CMK (cell line): Measurements from ENCODE around the gene ZNF594.
"Not testable (repeated sequence)": the region's sequence is repeated elsewhere in the genome, so short reads cannot be mapped to it uniquely, and the experiment has no call there.

Source experiments
- DNase-seq: peaks from one replicate; pipeline ENCODE4 v3.0.0-alpha.2; 2010; ENCODE audit warnings: low read depth

Gene ZNF594

DNA sequence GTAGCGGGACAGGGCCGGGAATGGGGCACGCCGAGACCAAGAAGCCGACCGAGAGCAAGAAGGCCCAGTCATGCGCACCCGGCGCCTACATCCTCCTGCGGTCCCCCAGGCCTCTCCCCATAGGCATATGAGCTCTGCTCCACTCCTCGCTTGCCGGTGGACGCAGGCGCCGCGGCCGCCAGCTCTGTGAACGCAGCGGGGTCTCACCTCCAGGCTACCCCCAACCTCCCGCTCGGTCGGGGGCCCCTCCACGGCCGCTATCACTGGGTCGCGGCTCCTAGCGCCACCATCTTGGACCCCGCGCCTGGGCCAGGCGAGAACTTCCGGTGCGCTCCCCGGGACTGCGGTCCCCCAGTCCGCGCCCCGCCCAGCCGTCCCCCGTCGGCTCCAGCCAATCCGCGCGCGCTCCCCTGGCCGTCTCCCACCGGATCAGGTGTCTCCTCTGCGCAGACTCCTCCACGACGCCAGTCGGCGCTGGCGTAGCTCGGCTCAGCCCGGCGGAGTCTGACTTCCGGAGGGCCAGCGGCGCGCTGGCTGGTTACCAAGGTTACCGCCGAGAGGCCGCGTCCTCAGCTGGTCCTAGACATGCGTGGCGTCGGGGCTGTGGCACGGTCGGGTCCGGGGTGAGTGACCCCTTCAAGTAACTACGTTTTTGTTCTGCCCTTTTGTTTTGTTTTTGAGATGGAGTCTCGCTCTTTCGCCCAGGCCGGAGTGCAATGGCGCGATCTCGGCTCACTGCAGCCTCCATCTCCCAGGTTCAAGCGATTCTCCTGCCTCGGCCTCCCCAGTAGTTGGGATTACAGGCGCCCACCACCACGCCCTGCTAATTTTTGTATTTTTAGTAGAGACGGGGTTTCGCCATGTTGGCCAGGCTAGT, at the start of gene ZNF594:
Gene ZNF594 (minus strand): TSS at position 328 of the 877 bp plus-strand sequence. CDS start 7,612 bp downstream, outside the sequence.
- DNase-seq, result peak; percentile 74

GRCh38 chr17:5239769-5240168, 48.1 kb upstream of the ZNF594 start:
- not testable (repeated sequence) for DNase-seq

DNA sequence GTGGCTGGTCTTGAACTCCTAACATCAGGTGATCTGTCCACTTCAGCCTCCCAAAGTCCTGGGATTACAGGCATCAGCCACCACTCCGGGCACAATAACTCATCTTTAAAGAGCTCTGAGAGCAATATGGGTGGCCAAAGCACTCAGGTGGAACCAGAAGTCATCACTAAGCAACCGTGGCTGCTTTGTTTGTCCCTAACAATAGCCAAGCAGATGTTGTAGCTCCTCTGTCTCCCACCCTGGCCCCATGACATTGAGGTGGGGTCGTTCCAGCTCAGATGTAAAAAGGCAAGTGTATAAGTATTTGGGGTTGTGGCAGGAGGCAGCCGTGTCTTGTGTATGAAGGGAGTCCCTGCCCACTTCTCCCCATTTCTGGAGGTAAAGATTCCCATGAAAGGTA, 46.7 kb upstream of the ZNF594 start:
- DNase-seq, result no peak

DNA sequence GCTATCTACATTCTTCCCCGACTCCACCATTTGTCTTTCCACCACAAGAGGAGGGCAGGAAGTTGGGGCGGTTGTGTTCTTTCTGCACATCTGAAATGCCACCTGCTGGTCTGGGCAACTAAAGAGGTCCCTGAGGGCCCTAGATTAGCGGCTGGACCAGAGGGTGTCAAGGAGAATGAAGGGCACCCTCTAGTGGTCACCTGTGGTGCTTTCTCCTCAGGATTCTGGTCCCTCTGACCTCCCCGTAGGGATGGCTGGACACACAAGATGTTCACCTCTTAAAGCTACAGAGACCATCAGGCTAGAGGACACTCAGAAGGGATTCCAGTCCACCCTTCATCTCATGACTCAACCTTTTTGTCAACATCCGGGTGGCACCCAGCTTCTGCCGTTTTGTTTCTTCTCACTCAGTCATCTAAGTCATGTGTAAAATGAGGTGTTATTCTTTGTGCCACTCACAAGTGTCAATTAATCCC, 45.9 kb upstream of the ZNF594 start:
- peak; percentile 46 for DNase-seq

- DNase-seq, result no peak
These were observed 45.4 kb upstream of the ZNF594 start for GRCh38 chr17:5236938-5237540.

DNA sequence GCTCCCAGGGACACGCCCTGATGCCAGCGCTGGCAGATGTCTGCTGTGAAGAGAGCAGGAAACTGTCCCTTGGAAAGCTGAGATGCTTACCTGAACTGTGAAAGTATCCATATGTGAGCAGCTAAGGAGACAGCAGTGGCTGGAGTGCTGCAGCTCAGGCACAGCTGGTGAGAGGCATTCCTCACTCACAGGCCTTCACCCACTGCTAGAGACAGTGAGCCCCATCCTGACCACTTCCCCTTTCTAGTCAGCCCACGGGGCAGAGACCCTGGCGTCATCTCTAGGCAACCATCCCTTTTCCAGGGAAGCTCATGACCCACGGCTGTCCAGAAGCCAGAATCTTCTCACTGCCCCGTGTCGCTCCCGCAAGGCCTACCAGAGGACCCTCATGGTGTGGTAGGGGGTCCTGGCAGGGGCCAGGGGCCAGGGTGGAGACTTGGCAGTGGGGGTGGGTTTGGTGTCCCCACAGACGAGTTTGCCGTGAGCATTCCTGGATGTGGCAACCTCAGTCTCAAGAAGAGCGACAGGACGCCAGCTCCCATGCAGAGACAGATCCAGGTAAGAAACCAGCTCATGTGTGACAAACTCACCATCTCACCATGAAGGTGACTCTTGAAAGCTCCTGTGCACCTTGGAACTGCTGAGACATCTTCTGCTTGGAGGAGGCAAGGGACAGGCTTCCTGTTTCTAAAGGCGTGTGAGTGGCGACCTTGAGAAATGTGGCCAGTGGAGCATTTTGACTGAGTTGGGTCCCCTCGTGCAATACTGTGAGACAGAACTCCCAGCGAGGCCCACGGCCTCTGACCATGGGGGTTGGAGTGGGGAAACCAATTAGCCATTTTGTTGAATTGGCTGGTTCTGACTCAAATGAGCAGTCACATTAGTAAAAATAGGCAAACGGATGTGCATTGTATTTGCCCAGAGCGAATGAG, 43.2 kb upstream of the ZNF594 start, which contains the start of gene SCIMP:
Gene SCIMP (minus strand): TSS at position 216 of the 932 bp plus-strand sequence. CDS start 105 bp downstream, at position 111.
- no peak for DNase-seq

DNA sequence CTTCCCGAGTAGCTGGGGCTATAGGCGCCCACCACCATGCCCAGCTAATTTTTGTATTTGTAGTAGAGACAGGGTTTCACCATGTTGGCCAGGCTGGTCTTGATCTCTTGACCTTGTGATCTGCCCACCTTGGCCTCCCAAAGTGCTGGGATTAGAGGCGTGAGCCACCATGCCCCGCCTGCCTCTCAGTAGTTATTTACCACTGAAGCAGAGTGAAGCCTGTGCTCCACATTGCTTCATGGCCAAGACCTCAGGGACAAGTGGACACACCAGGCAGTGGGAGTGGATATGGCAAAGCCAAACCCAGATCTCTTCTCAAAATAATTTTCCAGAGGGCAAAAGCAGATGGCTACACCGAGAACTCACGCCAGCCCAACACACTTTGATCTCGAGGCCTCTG, 41.8 kb upstream of the ZNF594 start:
- not testable (repeated sequence) for DNase-seq

DNA sequence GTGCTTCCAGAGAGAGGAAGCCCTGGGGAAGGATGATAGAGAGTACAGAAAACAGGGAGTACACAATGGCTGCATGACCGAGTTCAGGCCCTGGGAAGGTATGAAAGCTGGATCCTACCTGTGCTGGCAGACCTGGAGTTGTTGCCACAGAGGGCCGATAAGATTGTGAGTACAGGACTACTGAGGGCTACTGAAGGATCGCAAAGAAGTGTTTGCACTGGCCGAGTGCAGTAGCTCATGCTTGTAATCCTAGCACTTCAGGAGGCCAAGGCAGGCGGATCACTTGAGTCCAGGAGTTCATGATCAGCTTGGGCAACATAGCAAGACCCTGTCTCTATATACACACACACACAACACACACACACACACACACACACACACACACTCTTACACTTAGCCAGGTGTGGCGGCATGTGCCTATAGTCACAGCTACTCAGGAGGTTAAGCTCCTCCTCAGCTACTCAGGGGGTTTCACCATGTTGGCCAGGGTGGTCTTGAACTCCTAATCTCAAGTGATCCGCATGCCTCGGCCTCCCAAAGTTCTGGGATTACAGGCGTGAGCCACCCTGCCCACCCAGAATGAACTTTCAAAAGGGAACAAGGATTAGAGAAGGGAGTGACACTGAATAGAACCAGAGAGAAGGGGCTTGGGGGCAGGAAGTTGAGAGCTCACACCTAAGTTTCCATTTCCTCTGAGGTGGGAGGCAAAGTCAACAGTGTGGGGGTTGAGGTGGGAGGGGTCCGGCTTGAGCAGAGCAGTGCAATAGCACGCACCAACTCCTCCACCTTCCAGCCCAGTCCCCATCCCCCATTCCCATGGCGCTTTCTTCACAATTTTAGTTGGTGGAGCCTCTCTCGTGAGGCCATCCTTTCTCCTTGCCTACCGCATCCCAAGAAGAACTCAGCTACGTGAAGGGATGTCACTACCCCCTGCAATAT, 35.5 kb upstream of the ZNF594 start:
- no peak for DNase-seq

GRCh38 chr17:5225668-5226457, 34.2 kb upstream of the ZNF594 start:
- DNase-seq, result no peak

GRCh38 chr17:5221912-5222311, 30.2 kb upstream of the ZNF594 start:
- DNase-seq, result not testable (repeated sequence)

- DNase-seq, result no peak
These were observed 28.4 kb upstream of the ZNF594 start for GRCh38 chr17:5220074-5220473.

- DNase-seq, result no peak
These were observed 27.9 kb upstream of the ZNF594 start for GRCh38 chr17:5219536-5219935.

DNA sequence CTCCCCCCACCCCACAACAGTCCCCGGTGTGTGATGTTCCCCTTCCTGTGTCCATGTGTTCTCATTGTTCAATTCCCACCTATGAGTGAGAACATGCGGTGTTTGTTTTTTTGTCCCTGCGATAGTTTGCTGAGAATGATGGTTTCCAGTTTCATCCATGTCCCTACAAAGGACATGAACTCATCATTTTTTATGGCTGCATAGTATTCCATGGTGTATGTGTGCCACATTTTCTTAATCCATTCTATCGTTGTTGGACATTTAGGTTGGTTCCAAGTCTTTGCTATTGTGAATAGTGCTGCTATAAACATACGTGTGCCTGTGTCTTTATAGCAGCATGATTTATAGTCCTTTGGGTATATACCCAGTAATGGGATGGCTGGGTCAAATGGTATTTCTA, 25.9 kb upstream of the ZNF594 start:
- not testable (repeated sequence) for DNase-seq

DNA sequence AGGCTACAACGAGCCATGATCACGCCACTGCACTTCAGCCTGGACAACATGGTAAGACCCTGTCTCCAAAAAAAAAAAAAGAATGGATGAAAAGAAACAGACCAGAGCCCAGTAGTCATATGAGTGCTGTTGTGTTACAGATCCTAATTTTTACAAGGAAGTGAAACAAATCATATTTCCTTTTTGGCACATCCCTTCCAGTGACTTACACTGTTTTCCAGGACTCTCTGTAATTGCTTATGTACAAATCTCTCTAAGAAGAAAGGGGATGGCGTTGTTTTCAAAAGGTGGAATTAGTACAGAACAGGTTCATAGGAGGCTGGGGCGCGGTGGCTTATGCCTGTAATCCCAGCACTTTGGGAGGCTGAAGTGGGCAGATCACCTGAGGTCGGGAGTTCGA, 19.8 kb upstream of the ZNF594 start:
- no peak for DNase-seq

GRCh38 chr17:5210614-5211252, 19.1 kb upstream of the ZNF594 start:
- no peak for DNase-seq

- DNase-seq, result no peak
These were observed 18.4 kb upstream of the ZNF594 start for GRCh38 chr17:5210091-5210490.

- no peak for DNase-seq
These were observed 17.7 kb upstream of the ZNF594 start for GRCh38 chr17:5209396-5209795.

GRCh38 chr17:5203908-5204294, 12.2 kb upstream of the ZNF594 start:
- no peak for DNase-seq

DNA sequence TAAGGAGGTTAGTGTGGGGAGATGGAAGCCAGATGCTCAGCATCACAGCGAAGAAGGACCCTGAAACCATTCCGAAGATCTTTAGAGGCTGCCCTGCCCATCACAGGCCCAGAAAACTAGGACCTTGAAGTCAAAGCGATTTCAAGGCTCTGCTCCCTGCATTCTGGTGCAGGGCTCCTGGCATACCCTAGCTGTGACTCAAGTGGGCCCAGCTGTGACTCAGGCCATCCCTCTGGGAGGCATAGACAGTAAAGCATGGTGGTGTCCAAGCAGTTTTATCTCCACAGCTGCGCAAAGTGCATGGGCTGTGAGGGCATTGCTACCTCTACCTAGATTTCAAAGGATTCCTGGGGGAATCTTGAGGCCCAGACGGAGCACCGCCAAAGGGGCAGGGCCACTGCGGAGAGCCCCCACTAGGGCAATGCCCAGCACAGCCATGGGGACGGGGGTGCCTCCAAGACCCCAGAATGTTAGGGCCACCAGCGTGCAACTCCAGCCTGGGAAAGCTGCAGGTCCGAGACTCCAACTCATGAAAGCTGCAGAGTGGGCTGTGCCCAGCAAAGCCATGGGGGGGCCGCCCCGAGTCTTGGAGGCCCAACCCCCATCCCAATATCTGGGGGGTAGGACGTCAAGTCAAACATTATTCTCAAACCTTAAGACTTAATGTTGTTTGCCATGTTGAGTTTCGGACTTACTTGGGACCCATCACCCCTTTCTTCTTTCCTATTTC, 11.7 kb upstream of the ZNF594 start:
- DNase-seq, result no peak
